Hematopoietic multipotent progenitor cell treated with erythropoietin and hydrocortisone succinate and interleukin-3 and kit ligand, for 17 days (in vitro differentiated cells): ENCODE measurements around the gene PHLDA1.

Experiments
- DNase-seq: peaks from one replicate; pipeline ENCODE4 v3.0.0-alpha.2; 2015; ENCODE audit warnings: low spot score

PHLDA1 gene

DNA sequence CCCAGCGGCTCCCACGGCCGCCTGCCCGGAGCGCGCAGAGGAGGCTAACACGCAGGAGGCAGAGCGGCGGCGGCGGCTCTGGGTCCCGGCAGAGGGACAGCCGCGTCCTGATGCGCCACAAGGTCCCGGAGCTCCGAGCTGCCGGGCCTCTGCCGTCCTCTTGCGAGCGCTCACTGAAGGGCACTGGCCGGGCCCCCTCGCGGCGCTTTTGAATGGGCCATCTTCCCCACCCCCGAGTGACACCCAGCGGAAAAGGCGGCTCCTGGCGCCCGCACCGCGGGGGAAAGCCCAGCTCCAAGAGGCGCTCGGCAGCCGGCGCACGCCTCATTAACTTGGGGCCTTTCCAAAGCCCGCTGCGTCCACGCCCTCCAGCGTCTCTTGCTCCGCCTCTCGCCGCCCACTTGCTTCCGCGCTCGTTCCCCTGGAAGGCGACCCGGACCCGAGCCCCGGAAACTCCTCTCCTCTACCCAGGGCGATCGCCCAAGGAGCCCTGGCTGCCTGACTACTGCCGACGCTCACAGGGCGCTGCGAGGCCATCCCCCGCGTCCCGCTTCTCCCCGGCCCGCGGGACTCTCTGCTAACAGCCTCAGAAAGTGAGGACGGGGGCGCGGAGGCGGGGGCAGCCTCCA lies at the start of gene PHLDA1:
TSS of gene PHLDA1 (minus strand) at position 363 of the 629 bp plus-strand sequence.
- peak; percentile 75 for DNase-seq

DNA sequence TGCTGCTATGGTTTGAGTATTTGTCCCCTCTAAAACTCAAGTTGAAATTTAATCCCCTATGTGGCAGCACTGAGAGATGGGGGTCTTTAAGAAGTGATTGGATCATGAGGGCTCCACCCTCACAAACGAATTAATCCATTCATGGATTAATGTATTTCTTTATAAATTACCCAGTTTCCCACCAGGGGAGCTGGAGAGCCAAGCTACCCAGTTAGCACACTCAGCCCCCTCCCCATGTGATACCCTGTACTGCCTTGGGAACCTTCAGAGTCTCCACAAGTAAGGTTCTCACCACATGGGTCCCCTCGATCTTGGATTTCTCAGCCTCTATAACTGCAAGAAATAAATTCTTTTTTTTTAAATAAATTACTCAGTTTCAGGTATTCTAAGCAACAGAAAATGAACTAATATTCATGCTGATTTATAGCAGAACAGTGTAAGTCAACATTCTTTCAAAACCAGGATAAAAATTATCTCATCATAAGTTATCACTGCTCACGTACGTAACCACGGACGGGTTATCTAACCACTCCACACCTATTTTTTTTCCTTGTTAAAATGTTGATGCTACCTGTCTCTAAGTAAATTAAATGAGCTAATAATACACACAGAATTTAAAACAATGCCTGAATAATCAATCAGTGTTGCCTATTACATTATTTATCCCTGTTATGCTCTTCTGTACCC lies 49.3 kb upstream of the PHLDA1 start:
- DNase-seq: no peak

DNA sequence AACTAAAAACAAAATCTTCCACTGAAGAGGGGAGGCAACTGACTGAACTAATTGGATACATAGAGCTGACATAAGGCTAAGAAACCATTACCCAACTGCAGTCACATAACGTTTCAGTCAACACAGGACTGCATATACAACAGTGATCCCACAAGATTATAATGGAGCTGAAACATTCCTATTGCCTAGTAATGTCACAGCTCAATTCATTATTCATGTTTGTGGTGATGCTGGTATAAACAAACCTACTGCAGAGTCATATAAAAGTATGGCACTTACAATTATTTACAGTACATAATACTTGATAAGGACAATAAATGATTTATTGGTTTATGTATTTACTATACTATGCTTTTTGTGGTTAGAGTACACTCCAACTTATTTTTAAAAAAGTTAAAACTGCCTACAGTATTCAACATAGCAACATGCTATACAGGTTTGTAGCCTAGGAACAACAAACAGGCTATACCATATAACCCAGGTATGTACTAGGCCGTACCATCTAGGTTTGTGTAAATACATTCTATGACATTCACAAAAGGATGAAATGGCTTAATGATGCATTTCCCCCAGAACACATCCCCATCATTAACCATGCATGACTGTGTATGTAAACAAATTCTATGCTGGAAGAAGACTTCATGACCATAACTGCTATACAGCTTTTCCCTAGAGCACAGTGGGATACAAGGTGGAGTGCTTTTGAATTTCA lies 48.6 kb upstream of the PHLDA1 start:
- no peak for DNase-seq

DNA sequence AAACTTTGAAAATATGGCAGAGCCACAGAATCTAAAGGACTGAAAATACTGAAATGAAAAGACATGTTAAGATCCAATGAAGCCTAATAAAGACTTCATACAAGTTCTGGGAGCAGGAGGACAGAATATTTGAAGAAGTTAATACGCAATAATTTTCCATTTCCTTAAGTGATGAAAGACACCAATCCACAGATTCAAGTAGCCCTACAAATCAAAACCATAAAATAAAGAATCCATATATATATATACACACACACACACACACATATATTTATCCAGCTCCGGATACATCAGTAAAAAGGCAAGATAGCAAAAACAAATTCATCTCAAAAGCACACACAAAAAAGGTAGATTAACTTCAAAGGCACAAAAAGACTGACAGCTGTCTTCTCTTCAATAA lies 47.2 kb upstream of the PHLDA1 start:
- DNase-seq: no peak

DNA sequence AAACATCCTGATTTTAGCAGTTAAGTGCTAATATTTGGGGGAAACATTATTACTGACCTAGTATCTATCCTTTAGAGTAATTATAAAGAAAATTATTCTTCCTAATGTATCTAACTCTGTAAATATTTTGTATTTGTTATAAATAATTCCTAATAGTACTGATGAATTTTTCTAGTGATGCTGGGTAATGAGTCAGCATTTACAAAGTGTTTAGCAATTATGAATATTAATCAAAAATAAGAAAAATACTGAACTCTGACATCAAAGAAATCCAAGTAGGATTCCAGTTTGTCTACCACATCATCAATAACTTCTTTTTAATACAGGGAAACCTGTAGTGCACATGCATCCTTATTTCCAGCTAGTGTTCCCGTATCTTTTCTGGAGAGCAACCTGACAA lies 43.9 kb upstream of the PHLDA1 start:
- DNase-seq: no peak

DNA sequence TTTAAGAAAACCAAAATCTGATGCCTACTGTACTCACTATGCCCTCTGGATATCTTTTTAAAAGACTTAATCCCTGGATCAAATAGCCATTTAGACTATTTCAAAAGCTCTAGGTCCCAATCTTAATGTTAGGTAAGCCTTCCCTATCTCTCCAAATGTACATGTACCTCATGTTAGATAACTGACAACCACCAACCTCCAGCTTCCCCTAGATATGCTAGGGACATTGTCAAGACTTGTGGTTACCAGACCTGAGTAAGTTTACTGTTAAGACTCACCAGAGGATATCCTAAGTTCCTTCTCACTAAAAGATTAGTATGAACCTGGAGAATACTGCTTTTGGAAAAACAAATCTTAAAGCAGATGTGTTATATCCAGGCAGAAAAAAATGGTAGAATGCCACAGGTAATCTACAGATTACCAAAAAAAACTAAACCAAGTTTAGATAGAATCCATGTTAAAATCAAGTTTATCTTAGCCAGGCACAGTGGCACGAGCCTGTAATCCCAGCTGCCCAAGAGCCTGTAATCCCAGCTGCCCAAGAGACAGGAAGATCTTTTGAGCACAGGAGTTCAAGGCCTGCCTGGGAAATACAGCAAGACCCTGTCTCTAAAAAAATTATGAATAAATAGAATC lies 43.2 kb upstream of the PHLDA1 start:
- no peak for DNase-seq

DNA sequence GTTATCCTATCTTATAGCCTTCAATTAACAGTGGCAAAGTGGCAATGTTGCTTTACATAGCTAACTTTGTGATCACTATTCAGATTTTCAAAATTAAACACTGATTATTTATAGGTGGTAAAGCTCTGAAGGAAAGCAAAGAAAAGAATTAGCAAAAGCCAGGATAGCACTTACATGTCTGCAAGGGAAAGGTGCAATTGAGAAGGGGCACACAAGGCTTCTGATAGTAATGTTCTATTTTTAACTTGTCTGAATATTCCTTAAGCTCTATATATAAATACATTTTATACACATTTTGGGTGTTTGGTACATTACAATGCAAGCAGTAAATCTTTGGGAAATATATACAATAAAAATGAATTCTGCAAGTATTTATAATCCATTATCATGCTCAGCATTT lies 42.0 kb upstream of the PHLDA1 start:
- no peak for DNase-seq

DNA sequence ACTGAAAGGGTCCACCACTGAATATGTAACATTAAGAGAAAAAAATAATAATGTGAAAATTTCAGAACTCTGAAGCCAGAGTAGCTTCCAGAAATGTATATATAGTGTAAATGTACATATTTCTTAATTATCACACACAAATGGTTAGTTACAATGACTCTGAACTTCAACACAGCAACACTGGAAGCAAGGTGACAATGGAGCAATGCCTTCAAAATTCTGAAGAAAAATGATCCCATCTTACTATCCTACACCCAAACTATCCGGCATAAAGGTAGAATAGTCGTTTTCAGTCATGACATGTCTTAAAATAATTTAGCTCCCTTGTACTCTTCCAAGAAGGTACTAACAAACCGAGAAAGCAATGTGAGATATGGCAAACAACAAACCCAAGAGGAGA lies 41.0 kb upstream of the PHLDA1 start:
- DNase-seq: no peak

DNA sequence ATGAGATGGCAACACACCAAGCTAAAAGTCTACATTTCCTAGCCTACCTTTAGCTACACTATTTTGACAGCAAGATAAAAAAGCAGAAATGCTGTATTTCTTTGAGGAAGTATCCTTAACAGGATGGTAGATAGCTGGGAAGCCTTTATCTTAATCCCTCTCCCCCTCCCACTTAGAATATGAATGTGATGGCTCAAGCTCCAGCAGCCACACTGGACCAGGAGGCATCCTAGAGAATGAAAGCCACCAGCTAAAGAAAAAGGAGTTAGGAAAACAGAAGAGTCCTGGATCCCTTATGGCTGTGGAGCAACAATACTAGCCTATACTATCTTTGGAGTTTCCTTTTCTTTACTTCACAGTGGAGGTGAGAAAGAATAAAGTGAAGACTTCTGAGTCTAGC lies 37.8 kb upstream of the PHLDA1 start:
- DNase-seq: no peak

DNA sequence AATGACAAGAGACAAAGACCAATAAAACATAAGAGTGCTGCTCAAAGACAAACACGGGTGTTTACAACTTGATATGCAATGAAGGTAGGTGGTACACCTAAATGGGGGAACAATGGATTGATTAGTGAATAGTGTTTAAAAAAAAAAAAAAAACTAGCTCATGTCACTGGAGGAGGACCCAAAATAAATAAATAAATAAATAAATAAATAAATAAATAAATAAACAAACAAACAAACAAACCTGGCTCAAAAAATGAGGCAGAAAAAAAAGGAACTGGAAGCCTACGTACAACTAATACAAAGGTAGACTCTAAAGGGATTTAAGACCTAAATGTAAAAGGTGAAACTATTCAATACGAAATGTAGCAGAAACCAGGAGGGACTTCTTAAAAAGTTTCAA lies 34.3 kb upstream of the PHLDA1 start:
- DNase-seq: no peak

DNA sequence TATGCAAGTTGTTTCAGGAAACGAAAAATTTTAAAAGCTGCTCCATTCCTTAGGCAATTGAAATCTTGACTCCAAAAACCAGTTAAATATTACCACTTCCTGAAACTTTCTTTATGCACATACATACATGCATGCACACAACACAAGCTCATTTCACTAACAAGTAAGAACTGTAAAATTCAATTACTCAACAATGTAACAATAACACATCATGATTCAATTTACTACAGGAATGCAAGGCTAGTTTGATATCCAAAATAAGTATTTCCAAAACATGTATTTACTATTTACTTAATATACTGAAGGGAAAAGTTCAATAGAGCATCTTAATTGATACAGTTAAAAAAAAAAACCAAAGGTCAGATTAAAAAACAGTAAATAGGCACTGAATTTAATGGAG lies 33.3 kb upstream of the PHLDA1 start:
- DNase-seq: no peak

DNA sequence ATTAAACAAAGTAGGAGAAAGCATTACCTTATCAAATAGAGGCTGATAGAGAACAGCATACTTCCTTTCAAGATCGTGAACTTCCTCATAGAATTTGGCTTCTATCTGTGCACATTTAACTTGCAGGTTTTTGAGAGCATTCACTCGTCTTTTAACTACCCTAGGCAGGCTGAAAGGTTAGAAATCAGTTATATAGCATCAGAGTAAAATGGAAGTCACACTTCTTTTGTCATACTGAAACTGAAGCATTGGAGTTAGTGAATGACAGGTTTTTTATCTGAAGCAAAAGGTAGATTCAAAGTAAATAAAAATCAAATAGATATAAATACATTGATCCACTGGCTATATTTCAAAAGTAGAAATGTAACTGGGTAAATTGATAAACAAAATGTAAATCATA lies 28.5 kb upstream of the PHLDA1 start:
- no peak for DNase-seq

DNA sequence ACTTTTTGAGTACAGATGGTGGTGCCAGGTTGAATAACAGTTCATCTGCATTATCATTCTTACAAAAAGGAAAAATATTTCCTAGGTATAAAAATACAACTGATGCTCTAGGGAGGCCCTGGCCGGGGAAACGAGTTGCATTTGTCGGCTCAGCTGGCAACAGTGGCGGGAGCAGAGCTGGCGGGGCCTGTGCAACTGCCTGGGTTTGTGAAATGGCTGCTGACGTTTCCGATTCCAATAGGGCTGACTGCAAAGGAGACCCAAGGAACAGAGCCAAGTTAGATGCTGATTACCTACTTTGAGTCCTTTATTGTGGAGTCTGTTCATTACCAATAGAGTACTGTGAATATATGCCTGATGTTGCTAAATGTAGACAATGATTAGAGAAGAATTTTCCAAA lies 25.8 kb upstream of the PHLDA1 start:
- no peak for DNase-seq

DNA sequence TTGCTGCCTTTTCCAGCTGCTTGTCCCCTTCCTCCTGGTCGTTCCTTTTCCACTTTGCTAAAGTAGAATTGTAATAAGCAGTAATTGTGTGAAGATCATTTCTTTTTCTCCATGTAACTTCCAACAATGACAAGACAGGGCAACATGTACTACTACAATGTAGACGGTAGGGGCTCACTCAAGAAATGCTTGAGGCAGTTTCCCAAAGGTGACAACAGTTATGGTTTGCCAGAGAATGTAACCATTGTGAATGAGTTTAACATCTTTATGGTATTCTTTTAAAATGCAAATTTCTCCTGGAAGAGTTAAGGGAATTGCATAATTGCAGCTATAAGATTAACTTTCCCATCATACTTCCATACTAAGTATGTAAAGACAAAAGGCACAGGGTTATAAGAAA lies 23.8 kb upstream of the PHLDA1 start:
- no peak for DNase-seq

DNA sequence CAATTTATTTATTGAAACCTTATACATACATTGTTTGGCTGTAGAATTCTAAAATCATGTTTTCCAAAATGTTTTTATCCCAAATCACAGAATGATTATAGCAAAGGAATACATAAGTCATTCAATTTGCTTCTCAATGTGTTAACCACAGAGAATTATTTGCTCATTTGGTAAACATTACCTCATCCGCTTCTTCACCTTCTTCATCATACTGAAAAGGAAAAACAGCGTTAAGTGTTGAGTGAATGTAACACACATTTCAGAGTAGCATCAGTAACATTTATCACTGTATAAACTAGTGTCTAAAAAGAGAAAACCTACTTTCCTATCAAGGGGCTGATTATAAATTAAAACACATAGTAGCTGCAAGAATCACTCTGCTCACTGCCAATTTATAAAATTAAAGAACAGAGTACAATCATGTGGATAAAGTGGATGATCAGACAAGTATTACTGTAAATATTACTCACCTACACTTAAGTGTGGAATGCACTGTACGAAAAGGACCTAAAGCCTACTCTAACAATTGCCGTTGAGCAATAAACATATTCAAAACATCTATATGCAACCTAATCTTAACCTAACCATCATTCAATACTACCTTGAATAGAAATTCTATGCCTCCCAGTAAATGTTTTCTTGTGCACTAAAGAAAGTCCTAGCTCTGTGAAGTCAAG lies 18.1 kb upstream of the PHLDA1 start:
- DNase-seq: no peak

DNA sequence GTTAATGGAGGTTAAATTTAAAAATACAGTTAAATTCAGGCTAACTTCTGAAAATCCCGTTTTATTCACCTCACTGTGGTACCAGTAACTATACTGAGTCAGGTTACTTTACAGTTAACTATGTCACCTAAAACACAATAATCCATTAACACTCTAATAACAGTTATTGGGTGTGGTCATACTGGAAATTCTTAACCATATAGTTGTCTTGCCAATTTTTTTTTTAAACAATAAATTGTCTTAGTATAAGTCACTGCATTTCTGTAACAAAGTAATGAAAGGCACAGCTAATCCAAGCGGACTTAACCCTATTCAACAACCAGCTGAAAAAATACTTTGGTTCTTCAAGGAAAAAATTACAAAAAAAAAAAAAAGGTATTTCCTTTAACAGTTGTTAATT lies 16.2 kb upstream of the PHLDA1 start:
- DNase-seq: no peak

DNA sequence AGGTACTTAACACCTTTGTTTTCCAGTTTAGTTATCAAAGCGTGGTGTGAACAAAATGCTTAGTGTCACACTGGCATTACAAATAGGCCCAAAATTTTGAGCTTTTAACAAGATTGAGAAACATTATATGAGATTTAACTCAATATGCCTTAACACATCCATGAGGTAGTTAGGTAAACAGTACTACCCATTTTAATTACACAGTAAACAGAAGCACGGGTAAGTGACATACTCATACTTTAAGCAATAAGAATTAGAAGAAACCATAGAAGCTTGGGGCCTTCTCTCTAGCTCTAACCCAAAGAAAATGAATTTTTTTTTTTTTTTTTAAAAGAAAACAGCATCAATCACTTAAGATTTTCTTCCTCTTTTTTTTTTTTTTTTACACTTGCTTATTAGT lies 15.5 kb upstream of the PHLDA1 start:
- DNase-seq: no peak

DNA sequence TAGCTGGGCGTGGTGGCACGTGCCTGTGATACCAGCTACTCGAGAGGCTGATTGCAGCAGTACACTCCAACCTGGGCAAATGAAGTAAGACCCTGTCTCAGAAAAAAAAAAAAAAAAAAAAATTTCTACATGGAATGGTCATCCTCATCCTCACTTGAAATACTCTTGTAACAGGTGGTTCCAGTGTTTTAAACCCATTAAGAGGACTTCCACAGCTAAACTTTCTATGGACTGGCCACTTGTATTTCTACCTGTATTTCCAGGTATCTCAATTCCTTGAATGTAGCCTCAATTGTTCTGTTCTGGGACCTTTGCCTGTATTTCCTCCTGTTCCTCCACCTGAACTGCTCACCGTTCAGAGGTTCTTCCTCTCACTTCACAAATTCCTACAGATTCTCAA lies 11.8 kb upstream of the PHLDA1 start:
- no peak for DNase-seq

DNA sequence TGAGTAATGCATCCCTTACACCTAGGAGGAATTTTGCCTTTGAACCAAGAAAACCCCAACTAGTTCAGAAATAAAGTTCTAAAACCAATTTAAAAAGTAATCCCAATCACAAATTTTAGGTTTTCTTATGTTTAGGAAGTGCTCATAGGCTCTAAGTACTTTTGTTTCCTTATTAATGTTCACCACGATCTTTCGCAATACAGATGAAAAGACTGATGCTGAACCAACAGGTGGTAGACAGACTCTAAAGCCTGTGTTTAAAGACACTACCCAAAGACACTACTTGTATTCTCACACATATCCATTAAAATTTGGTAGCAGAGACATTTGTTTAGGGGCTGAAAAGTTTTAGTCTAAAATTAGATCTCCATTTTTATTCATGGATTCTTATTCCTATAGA lies 10.6 kb upstream of the PHLDA1 start:
- no peak for DNase-seq

DNA sequence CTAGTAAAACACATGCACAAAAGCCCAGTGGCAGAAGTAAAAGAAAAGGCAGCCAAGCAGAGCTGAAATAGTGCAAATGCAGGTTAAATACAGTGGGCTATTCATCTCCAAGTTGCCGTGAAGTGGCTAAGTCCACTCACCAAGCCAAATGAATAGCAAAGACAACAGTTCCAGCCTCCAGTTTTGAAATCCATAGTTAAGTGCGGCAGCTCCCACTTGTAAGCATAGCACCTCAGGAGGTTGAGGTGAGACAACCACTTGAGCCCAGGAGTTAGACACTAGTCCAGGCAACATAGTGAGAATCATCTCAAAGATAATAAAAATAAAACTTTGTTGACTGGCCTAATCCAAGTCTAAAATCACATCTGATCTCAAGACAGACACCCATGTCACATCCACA lies 9.8 kb upstream of the PHLDA1 start:
- DNase-seq: no peak

DNA sequence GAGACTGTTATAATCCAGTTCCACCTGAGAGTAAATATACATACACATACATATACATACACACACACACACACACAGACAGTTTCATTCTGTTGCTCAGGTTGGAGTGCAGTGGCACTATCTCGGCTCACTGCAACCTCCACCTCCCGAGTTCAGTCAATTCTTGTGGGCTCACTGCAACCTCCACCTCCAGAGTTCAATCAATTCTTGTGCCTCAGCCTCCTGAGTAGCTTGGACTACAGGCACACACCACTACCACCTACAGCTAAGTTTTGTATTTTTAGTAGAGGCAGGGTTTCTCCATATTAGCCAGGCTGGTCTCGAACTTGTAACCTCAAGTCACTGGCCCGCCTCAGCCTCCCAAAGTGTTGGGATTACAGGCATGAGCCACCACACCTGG lies 8.9 kb upstream of the PHLDA1 start:
- no peak for DNase-seq

DNA sequence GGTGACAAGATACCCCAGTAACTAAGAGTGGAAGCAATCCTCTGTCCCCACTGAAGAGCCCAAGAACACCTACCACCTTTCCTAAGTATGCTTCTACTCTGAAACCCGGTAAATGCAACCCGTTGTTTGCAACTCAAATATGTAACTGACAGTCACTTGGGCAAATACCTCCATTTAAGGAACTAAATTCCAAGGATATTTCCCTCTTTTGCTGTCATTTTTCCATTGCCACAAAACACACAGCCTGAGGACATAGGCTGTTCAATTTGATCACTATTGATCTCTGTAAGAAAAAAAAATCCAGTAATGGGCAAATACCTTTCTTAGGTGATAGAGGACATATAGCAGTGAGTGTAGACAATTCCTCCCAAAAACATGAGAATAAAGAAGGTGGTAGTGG lies 6.6 kb upstream of the PHLDA1 start:
- no peak for DNase-seq
